Bronchial epithelial cell (primary cell): ENCODE data around the gene ZNF334. TPM values are rescaled to one million over a fixed set of nuclear protein-coding genes. Genes with fewer than 3 reads are reported as not detected.

ENCODE experiments used
- DNase-seq: peaks from one replicate; pipeline ENCODE4 v3.0.0-alpha.2; 2010; ENCODE audit warnings: low read depth
- FAIRE-seq: peaks from 2 replicates; lab custom pipeline; 2011; peaks lifted over from hg19 to GRCh38; lab: Jason Lieb, UNC
- H3K27me3 ChIP-seq: 2 replicates; pipeline ENCODE4 v1.5.1; 2011; ENCODE audit warnings: low read length; ENCODE audit not compliant: control insufficient read depth, insufficient read depth
- H3K36me3 ChIP-seq: 2 replicates; pipeline ENCODE4 v1.5.1; 2011; ENCODE audit warnings: low read length; ENCODE audit not compliant: control insufficient read depth, insufficient read depth
- H3K4me3 ChIP-seq: 2 replicates; pipeline ENCODE4 v1.5.1; 2011; ENCODE audit warnings: mild to moderate bottlenecking, low read depth, low read length, control low read depth
- CTCF ChIP-seq: IDR thresholded peaks from 2 replicates; pipeline ENCODE4 v1.5.1; 2011; ENCODE audit warnings: mild to moderate bottlenecking, moderate library complexity, low read length, control low read depth, inconsistent platforms; ENCODE audit not compliant: insufficient read depth, severe bottlenecking
- total RNA-seq: library from RNA; depleted of rRNA; stranded (reverse); fragments of >200 nt; gene quantifications from 2 replicates; pipeline ENCODE4 v1.2.1, GENCODE V29; 2014

ZNF334 gene
- total RNA-seq, 1 donor from 2014 or later: 1.6 TPM

DNA sequence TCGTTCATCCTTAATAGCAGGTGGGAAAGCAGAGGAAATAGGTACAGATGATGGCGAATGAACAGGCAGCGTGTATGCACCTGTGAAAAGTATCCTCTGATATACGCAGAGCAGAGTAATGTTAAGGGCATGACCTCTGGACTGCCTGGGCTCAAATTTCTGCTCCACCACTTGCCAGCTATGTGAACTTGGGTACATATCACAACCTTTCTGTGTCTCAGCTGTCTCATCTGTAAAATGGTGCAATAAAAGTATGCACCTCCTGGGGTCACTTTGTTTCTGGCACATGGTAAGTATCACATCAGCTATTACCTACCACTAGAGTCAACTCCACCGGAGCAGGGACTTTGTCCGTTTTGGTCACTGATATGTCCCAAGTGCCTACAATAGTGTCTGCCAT is 34.6 kb upstream of the ZNF334 start:
- no peaks in the 10 kb centered on the region for H3K36me3 ChIP-seq
- TF ChIP-seq CTCF: no peak
- no peak overlapping the region for H3K4me3 ChIP-seq
- DNase-seq: no peak
- peaks cover 3% of the 10 kb centered on the region for H3K27me3 ChIP-seq
- FAIRE-seq: no peak

DNA sequence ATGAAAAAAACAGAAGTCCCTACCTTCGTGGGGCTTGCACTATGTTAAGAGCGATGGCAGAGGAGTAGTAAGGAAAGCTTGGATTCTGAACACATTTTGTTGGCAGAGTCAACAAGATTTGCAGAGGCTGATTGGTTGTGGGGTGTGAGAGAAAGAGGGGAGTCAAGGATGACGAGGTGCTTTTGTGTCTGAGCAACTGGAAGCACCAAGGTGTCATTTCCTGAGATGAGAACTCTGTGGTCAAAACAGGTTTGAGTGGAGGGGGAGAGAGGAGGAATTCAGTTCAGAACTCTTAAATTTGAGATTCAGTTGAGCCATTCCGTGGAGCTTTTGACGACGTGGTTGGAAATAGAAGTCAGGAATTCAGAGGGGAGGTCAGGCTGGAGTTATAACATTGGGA is 33.6 kb upstream of the ZNF334 start:
- no peak overlapping the region for H3K4me3 ChIP-seq
- peaks cover 5% of the 10 kb centered on the region for H3K27me3 ChIP-seq
- TF ChIP-seq CTCF: no peak
- no peaks in the 10 kb centered on the region for H3K36me3 ChIP-seq
- FAIRE-seq: no peak
- DNase-seq: no peak

DNA sequence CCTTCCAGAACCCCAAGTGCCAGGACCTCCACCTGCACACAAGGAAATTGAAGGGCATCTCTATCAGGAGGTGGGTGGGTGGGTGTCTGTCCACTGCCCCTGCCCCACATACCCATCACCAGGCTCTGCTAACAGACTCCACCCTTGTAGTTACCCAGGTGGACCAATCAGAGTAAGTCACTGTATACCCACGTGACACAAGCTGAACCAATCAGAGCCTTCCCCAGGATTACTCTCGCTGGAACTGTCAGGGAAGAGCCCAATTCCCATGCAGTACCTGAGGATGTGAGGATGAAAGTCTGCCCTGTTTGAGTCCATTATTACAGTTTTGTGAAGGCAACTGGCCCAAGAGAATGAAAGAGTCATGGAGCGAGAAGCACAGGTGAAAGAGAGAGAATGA is 32.9 kb upstream of the ZNF334 start:
- H3K36me3 ChIP-seq: no peaks in the 10 kb centered on the region
- DNase-seq (no peak), FAIRE-seq (no peak)
- no peak overlapping the region for H3K4me3 ChIP-seq
- TF ChIP-seq CTCF: no peak
- peaks cover 5% of the 10 kb centered on the region for H3K27me3 ChIP-seq

DNA sequence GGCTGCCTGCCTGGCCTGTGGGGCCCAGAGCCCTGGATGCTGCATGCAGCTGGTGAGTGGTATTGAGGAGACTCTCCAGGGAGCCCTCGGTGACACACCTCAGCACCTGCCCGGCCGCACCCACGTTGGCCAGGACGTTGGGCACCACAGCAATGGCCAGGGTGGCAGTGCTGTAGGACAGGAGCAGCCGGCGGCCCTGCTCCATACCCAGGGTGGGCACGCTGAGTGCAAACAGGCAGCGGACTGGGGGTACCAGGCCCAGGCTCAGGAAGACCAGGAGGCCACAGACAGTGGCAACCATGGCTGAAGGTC is 32.4 kb upstream of the ZNF334 start:
- no peak for TF ChIP-seq CTCF
- peaks cover 5% of the 10 kb centered on the region for H3K27me3 ChIP-seq
- no peaks in the 10 kb centered on the region for H3K36me3 ChIP-seq
- no peak for FAIRE-seq
- DNase-seq: no peak
- H3K4me3 ChIP-seq: no peak overlapping the region

DNA sequence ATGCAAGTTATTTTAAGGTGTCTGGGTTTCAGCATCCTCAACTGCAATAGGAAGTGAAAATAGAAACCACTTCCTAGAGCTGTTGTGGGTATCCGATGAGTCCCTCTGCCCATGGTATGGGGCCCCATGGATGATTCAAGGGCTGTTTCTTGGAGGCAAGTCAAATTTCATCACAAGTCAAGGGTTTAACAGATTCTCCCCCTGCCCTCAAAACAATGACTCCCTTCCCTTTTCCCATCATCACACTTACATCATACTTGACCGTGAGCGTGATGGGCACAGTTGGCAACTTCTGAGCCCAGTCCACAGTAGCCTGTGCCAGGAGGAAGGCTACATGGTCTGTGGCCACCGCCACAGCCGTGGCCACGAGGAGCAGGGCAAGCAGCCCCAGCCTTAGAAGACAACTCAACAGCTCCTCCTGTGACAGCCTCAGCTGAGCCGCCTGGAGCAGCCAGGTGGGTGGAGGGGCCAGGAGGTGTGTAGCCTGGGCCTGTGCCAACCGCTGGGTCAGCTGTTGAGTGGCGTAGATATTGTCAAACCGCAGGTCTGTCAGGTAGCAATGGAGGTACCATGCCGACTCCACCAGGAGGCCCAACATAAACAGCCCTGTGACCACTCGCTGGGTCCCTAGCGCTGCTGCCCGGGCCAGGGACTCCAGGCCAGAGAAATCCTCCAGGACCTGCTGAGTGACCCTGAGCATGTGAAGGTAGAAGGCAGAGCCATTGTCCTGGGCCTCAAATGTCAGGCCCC is 31.9 kb upstream of the ZNF334 start:
- DNase-seq (peak; percentile 5), FAIRE-seq (no peak)
- TF ChIP-seq CTCF: no peak
- H3K27me3 ChIP-seq: peaks cover 3% of the 10 kb centered on the region
- H3K36me3 ChIP-seq: no peaks in the 10 kb centered on the region
- H3K4me3 ChIP-seq: no peak overlapping the region

DNA sequence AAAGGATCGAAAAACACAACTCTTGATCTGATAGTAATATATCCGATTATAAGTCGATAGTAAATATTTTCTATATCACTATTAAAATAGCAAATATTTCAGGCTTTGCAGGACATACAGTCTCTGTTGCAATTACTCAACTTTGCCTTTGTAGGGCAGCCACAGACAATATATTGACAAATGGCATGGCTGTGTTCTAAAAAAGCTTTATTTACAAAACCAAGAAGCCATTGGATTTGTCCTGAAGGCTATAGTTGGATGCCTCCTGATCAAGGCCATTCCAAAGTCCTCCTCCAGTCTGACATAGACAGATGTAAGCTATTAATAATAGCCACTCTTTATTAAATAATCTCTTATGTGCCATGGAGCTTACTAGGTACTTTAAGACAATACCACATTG is 31.2 kb upstream of the ZNF334 start:
- no peaks in the 10 kb centered on the region for H3K36me3 ChIP-seq
- peak; percentile 4 for DNase-seq
- no peak for TF ChIP-seq CTCF
- peaks cover 2% of the 10 kb centered on the region for H3K27me3 ChIP-seq
- no peak for FAIRE-seq
- no peak overlapping the region for H3K4me3 ChIP-seq
